Measurements from ENCODE around the gene ZFAND2B. TPM values are rescaled to one million over a fixed set of nuclear protein-coding genes. Genes with fewer than 3 reads are reported as not detected.
A peak's percentile ranks its signal among the peaks of the same experiment; 100 is the strongest.

Gene ZFAND2B
- total RNA-seq, 1 experiment from 2014 or later, result 19.5 TPM

- TF ChIP-seq PRDM15 (CRISPR knock-in tag; IDR thresholded peaks at IDR 0.05) (no peak), ZSCAN18 (CRISPR knock-in tag; IDR thresholded peaks at IDR 0.05) (no peak), FOXK1 (CRISPR knock-in tag; IDR thresholded peaks at IDR 0.05) (no peak), ARID4B (CRISPR knock-in tag; IDR thresholded peaks at IDR 0.05; ENCODE audit: borderline replicate concordance) (no peak), EMX1 (CRISPR knock-in tag; IDR thresholded peaks at IDR 0.05) (no peak), PRRX2 (CRISPR knock-in tag; IDR thresholded peaks at IDR 0.05) (no peak), TEAD4 (CRISPR knock-in tag; IDR thresholded peaks at IDR 0.05) (no peak), ZNF281 (CRISPR knock-in tag; IDR thresholded peaks at IDR 0.05) (no peak), FOXJ3 (CRISPR knock-in tag; IDR thresholded peaks at IDR 0.05; ENCODE audit: borderline replicate concordance) (no peak), CBFB (CRISPR knock-in tag; IDR thresholded peaks at IDR 0.05; ENCODE audit: low read depth) (no peak)
These were observed 43.4 kb upstream of the ZFAND2B start (continued) for GRCh38 chr2:219163156-219163555.

- Mint-ChIP-seq H3K36me3 (no peaks in the 10 kb centered on the region), H3K9me3 (no peaks in the 10 kb centered on the region), H3K4me3 (no peak overlapping the region), H3K27me3 (ENCODE audit: low read depth) (peaks cover 19% of the 10 kb centered on the region), H3K27ac (no peak overlapping the region), H3K4me1 (peaks cover 7% of the 10 kb centered on the region)
- TF ChIP-seq ATF1 (CRISPR knock-in tag; IDR thresholded peaks at IDR 0.05), result no peak
- no peak for TF ChIP-seq JAZF1 (CRISPR knock-in tag; IDR thresholded peaks at IDR 0.05)
- no peak for TF ChIP-seq E2F1 (CRISPR knock-in tag; IDR thresholded peaks at IDR 0.05)
- TF ChIP-seq GTF2I (CRISPR knock-in tag; conservative IDR thresholded peaks at IDR 0.05), result peak; percentile 69; the same call in 1 of the 2 replicates
- TF ChIP-seq FOXJ3 (CRISPR knock-in tag; IDR thresholded peaks at IDR 0.05; ENCODE audit: borderline replicate concordance), result no peak
- ChIA-PET POLR2A (no interaction called here), CTCF (no interaction called here)
- no peak for DNase-seq (ENCODE audit: low spot score)
- ATAC-seq, result no peak
These were observed 41.3 kb upstream of the ZFAND2B start for GRCh38 chr2:219165058-219165911.
